IPS DF 6.9 (cell line): ENCODE results near the gene SLC24A5.

Source experiments
- DNase-seq: peaks from one replicate; pipeline ENCODE4 v3.0.0-alpha.2; 2013; ENCODE audit warnings: low read depth, low spot score
- H3K27ac ChIP-seq: one replicate; pipeline ENCODE4 v1.5.1; 2013; ENCODE audit warnings: low read length, control low read depth
- H3K27me3 ChIP-seq: 2 replicates; pipeline ENCODE4 v1.6.1; 2013; ENCODE audit warnings: mild to moderate bottlenecking, low read length; ENCODE audit not compliant: control insufficient read depth, insufficient read depth
- H3K36me3 ChIP-seq: 2 replicates; pipeline ENCODE4 v1.6.1; 2013; ENCODE audit warnings: low read length; ENCODE audit not compliant: control insufficient read depth, insufficient read depth
- H3K4me1 ChIP-seq: 2 replicates; pipeline ENCODE4 v1.6.1; 2013; ENCODE audit warnings: low read length; ENCODE audit not compliant: control insufficient read depth, insufficient read depth
- H3K4me3 ChIP-seq: 2 replicates; pipeline ENCODE4 v1.5.1; 2013; ENCODE audit warnings: mild to moderate bottlenecking, low read length
- H3K9me3 ChIP-seq: 2 replicates; pipeline ENCODE4 v1.6.1; 2013; ENCODE audit warnings: low read length, inconsistent platforms; ENCODE audit not compliant: control insufficient read depth, insufficient read depth
- WGBS: extraction: QIAGEN DNeasy Blood & Tissue Kit; methylation state at CpG from one replicate; pipeline ENCODE4 v1.1.7; 2013; ENCODE audit warnings: mixed read lengths, missing lambda C conversion rate; ENCODE audit not compliant: insufficient read length, insufficient coverage; 5-methylcytosine and 5-hydroxymethylcytosine counted together

SLC24A5 gene

GRCh38 chr15:48185529-48185928 is 64.7 kb downstream of the SLC24A5 start:
- Histone ChIP-seq H3K9me3 (no peaks in the 10 kb centered on the region), H3K4me1 (no peaks in the 10 kb centered on the region), H3K4me3 (no peak overlapping the region), H3K36me3 (no peaks in the 10 kb centered on the region), H3K27me3 (no peaks in the 10 kb centered on the region), H3K27ac (no peak overlapping the region)
- DNase-seq = no peak
- WGBS = no CpG with 5 or more reads among the region's 3 CpGs

DNA sequence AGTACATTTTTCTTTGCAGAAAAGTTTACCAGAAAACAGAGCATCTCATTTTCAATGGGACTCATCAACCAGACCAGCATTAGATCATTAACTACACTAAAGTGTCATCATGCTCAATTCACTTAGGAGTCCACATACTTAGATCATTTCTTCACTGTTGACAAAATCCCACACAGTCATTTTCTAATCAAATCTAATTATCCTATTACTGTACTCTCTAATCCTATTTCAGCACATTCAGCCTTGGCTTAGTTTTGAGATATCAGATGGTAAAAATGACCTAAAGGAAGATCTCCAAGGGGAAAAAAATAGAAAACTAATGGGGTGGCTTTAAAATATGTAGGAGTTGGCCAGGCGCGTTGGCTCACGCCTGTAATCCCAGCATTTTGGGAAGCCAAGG is 65.5 kb downstream of the SLC24A5 start:
- no CpG with 5 or more reads among the region's 3 CpGs for WGBS

DNA sequence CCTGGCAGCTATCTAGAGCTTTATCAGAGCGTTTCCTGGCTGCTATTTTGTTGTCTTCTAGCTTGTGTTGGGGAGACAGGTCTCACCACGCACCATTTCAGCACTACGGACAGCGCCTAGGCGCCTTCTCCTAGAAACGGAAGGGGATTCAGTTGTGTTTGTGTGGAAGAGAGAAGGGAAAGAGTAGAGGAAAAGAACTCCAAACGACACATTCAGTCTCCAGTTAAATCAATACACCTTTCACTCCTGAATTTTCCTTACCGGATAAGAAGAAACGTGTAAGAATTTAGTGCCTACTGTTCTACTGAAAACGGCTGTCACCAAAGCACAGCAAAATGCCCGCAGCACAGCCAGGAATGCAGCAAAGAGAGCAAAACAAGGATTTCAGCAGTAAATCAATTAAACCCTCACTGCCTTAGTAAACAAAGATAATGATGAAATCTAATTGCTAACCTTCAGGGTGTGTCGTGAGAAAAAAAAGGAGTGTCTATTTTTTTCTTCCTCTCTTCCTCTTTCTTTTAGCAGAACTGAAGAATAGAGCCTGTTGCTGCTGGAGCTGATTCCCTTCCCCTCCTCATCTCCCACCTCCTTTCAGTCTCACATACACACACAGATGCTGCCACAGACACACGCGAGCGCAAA is 70.3 kb downstream of the SLC24A5 start:
- no peaks in the 10 kb centered on the region for H3K4me1 ChIP-seq
- no CpG with 5 or more reads among the region's 15 CpGs for WGBS
- no peaks in the 10 kb centered on the region for H3K27me3 ChIP-seq
- no peaks in the 10 kb centered on the region for H3K9me3 ChIP-seq
- peak; percentile 76 for DNase-seq
- H3K4me3 ChIP-seq = peak overlapping the region; percentile 36; the same call in 1 of the 2 replicates
- no peak overlapping the region for H3K27ac ChIP-seq
- H3K36me3 ChIP-seq = no peaks in the 10 kb centered on the region

More for the DNA sequence above, 65.5 kb downstream of the SLC24A5 start:
- no peak overlapping the region for H3K4me3 ChIP-seq
- no peaks in the 10 kb centered on the region for H3K9me3 ChIP-seq
- H3K27me3 ChIP-seq = no peaks in the 10 kb centered on the region
- H3K27ac ChIP-seq = no peak overlapping the region
- no peak for DNase-seq
- H3K36me3 ChIP-seq = no peaks in the 10 kb centered on the region
- H3K4me1 ChIP-seq = no peaks in the 10 kb centered on the region

- no CpG with 5 or more reads among the region's 31 CpGs for WGBS
- Histone ChIP-seq H3K9me3 (no peaks in the 10 kb centered on the region), H3K4me3 (peak within 1 kb of the TSS; percentile 36; the same call in 1 of the 2 replicates), H3K27me3 (no peaks in the 10 kb centered on the region), H3K27ac (no peak within 1 kb of the TSS), H3K4me1 (no peaks in the 10 kb centered on the region), H3K36me3 (no peaks in the 10 kb centered on the region)
- no peak for DNase-seq
Measured at GRCh38 chr15:48191574-48192225, 70.9 kb downstream of the SLC24A5 start, which contains the start of gene CTXN2. TSS of gene CTXN2 (plus strand) at chr15:48191665. CDS start at chr15:48201301, 9,636 bp downstream.
